GM19240 (cell line): ENCODE measurements around the gene TAF1B.

Experiments
- DNase-seq: peaks from one replicate; pipeline ENCODE4 v3.0.0; 2011; ENCODE audit warnings: low spot score; ENCODE audit not compliant: insufficient read length

The TAF1B gene

DNA sequence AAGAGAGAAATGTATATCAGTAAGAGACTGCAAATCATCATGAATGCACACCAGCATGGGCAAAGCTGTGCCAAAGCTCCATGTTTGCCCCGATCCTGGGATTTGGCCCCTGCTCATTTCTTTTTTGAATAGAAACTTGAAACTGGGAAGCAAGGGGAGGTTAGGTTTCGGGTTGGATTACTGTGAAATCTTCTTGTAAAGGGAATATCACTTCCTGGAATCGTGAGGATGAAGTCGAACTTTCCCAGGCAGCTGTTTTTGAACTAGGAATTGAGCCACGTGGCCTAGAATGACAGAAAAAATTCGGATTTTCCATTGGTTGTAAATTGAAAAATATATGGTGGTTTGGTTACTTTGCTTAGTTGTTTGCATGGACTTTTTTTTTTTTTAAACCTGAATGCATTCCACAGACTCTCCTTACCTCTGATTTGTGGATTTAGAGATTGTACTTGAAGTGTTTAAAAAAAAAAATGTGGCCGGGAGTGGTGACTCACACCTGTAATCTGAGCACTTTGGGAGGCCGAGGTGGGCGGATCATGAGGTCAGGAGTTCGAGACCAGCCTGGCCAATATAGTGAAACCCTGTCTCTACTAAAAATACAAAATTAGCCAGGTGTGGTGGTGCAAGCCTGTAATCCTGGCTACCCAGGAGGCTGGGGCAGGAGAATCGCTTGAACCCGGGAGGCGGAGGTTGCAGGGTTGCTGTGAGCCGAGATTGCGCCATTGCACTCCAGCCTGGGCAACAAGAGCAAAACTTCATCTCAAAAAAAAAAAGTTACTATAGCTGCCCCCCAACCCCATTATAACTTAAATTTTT, 140.3 kb downstream of the TAF1B start:
- DNase-seq: no peak
